ENCODE data around the gene HIP1. TPM values are rescaled to one million over a fixed set of nuclear protein-coding genes. Genes with fewer than 3 reads are reported as not detected.
A peak's percentile ranks its signal among the peaks of the same experiment; 100 is the strongest.
"Not testable (repeated sequence)": the region's sequence is repeated elsewhere in the genome, so short reads cannot be mapped to it uniquely, and the experiment has no call there.

The HIP1 gene
- total and polyA plus RNA-seq, 3 experiments from 2014 or later: 6.1 to 7.4 (median 6.7) TPM

DNA sequence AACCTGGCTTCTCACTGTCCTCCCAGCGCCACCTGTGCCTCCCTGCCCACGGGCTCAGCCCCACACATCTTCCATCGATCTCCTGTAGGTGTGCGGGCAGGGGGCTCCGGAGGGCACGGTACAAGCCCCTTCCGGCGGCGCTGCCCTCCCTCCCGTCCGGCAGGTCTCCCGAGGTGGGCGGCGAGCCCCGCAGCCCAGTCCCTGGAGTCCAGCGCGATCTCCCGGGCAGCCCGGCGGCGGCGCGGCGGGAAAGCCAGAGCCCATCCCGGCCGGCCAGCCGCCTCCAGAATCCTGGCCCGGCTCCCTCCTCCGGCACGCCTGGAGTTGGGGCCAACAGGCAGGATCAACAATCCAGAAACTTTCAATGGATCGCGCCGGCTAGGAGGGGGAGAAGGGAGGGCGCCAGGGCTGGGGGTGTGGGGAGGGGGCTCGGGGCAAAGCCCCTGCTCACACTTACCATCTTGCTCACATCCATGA, 100.1 kb downstream of the HIP1 start:
- H3K4me3 Mint-ChIP-seq: peak overlapping the region; percentile 44 to 74 (median 73)

DNA sequence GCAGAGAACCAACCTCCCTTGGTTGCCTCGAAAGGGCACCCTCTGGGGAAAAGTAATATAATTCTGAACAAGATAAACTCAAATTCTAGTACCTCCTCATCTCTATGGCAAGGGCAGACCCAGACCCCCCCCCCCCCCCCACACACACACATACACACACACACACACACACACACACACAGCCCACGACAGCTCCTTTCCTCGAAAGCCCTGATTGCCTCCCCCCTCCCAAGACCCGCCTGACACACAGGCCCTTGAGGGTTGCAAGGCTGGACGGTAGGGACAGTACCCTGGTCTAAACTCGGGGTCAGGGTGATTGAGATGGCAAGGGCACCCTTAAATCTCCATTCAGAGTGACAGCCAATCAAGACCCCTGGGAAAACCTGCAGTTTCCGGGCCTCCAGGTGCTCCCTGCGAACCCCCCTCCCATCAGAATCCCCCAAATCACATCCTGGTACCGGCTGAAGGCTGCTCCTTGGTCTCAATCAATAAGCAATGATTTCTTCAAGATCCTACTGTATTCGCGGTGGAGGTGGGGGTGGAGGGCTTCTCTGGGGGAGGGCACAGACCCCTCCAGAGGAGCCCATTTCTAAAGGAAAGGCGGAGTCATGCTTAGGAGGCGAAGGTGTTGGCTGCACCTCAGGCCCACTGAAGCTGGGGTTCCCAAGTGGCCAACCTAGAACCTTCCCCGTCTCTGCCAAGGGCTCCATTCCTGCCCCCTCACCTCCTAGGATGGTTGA, 100.7 kb downstream of the HIP1 start:
- Mint-ChIP-seq H3K36me3 (peaks cover 0 to 4% (median 2%) of the 10 kb centered on the region in 3 donors), H3K4me3 (peak overlapping the region; percentile 59 to 74 (median 73)), H3K4me1 (peaks cover 16 to 20% (median 17%) of the 10 kb centered on the region in 3 donors), H3K9me3 (peaks cover 0 to 3% (median 1%) of the 10 kb centered on the region in 5 donors), H3K27ac (peak overlapping the region in 4 of 8 donors; percentile 36 to 79 (median 39)), H3K27me3 (peaks cover 0 to 3% of the 10 kb centered on the region in 2 donors)
- H3K4me1 ChIP-seq (ENCODE audit: insufficient read depth, low read length): peaks cover 7% of the 10 kb centered on the region
- no peak for DNase-seq
- no peaks in the 10 kb centered on the region for H3K27me3 ChIP-seq (ENCODE audit: insufficient read depth, low read length, poor library complexity, severe bottlenecking)
- no peaks in the 10 kb centered on the region for H3K36me3 ChIP-seq (ENCODE audit: insufficient read depth, low read length)
- H3K27ac ChIP-seq (ENCODE audit: low read depth, low read length): no peak overlapping the region
- CTCF ChIA-PET: no interaction called here
- no peak overlapping the region for H3K4me3 ChIP-seq (ENCODE audit: low read length)
- no peaks in the 10 kb centered on the region for H3K9me3 ChIP-seq (ENCODE audit: low read length)
- POLR2A ChIA-PET: no interaction called here

More for the DNA sequence above, 100.1 kb downstream of the HIP1 start:
- Mint-ChIP-seq H3K36me3 (peaks cover 0 to 3% (median 2%) of the 10 kb centered on the region in 3 donors), H3K9me3 (peaks cover 0 to 6% (median 4%) of the 10 kb centered on the region in 5 donors), H3K4me1 (peaks cover 16 to 20% (median 17%) of the 10 kb centered on the region in 3 donors), H3K27ac (no peak overlapping the region), H3K27me3 (peaks cover 0 to 3% of the 10 kb centered on the region in 2 donors)
- peaks cover 7% of the 10 kb centered on the region for H3K4me1 ChIP-seq (ENCODE audit: insufficient read depth, low read length)
- H3K4me3 ChIP-seq (ENCODE audit: low read length): no peak overlapping the region
- H3K27me3 ChIP-seq (ENCODE audit: insufficient read depth, low read length, poor library complexity, severe bottlenecking): no peaks in the 10 kb centered on the region
- POLR2A ChIA-PET: interaction anchor here (0.6 kb wide), 1 partner anchor 60 kb away, joined by 5 read pairs; no protein-coding TSS in a partner anchor
- CTCF ChIA-PET: no interaction called here
- no peak for DNase-seq
- H3K9me3 ChIP-seq (ENCODE audit: low read length): peaks cover 4% of the 10 kb centered on the region
- H3K27ac ChIP-seq (ENCODE audit: low read depth, low read length): no peak overlapping the region
- no peaks in the 10 kb centered on the region for H3K36me3 ChIP-seq (ENCODE audit: insufficient read depth, low read length)

DNA sequence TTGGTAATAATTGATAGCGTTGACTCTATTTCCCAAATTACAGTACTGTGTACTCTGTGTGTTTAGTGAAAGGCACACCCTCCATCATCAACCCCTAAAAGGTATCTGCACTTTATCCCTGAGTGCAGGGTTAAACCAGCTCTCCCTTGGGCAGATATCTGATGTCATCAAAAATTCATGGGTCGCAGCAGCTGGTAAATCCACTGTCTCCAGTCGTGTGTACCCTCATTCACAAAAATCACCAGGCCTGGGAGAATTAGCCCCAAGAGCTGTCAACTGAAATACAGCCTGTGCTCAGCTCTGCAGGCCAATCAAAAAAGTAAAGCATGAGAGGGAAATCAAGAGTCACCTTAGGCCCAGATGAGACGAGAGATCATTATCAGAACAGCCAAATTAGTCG, 103.7 kb downstream of the HIP1 start:
- H3K4me1 ChIP-seq (ENCODE audit: insufficient read depth, low read length): peaks cover 7% of the 10 kb centered on the region
- H3K4me3 ChIP-seq (ENCODE audit: low read length): no peak overlapping the region
- Mint-ChIP-seq H3K27me3 (peaks cover 0 to 1% of the 10 kb centered on the region in 2 donors), H3K36me3 (peaks cover 0 to 3% (median 2%) of the 10 kb centered on the region in 3 donors), H3K4me3 (peak overlapping the region in 1 of 7 donors; percentile 42), H3K27ac (peak overlapping the region in 1 of 8 donors; percentile 81), H3K9me3 (no peaks in the 10 kb centered on the region), H3K4me1 (peaks cover 10 to 18% (median 12%) of the 10 kb centered on the region in 3 donors)
- ChIA-PET CTCF (no interaction called here), POLR2A (interaction anchor here (0.6 kb wide), 1 partner anchor 90 kb away, joined by 4 read pairs; no protein-coding TSS in a partner anchor)
- no peaks in the 10 kb centered on the region for H3K36me3 ChIP-seq (ENCODE audit: insufficient read depth, low read length)
- DNase-seq: no peak
- H3K9me3 ChIP-seq (ENCODE audit: low read length): no peaks in the 10 kb centered on the region
- no peaks in the 10 kb centered on the region for H3K27me3 ChIP-seq (ENCODE audit: insufficient read depth, low read length, poor library complexity, severe bottlenecking)
- H3K27ac ChIP-seq (ENCODE audit: low read depth, low read length): no peak overlapping the region

DNA sequence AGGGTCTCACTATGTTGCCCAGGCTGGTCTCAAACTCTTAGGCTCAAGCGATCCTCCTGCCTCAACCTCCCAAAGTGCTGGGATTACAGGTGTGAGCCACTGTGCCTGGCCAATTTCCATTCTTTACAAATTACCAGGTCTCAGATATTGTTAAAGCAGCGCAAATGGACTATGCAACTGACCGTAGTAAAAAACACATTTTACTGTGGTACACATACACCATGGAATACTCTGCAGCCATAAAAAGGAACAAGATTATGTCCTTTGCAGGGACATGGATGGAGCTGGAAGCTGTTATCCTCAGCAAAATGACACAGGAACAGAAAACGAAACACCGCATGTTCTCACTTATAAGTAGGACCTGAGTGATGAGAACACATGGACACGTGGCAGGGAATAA, 106.2 kb downstream of the HIP1 start:
- H3K4me3 Mint-ChIP-seq; H3K4me1 Mint-ChIP-seq; H3K27me3 Mint-ChIP-seq; CTCF ChIA-PET; H3K4me1 ChIP-seq (ENCODE audit: insufficient read depth, low read length); H3K36me3 ChIP-seq (ENCODE audit: insufficient read depth, low read length); H3K36me3 Mint-ChIP-seq; H3K27me3 ChIP-seq (ENCODE audit: insufficient read depth, low read length, poor library complexity, severe bottlenecking); H3K9me3 ChIP-seq (ENCODE audit: low read length); H3K27ac ChIP-seq (ENCODE audit: low read depth, low read length); POLR2A ChIA-PET; H3K27ac Mint-ChIP-seq; H3K4me3 ChIP-seq (ENCODE audit: low read length); DNase-seq: not testable (repeated sequence)
- peaks cover 4 to 13% (median 7%) of the 10 kb centered on the region in 5 donors for H3K9me3 Mint-ChIP-seq

DNA sequence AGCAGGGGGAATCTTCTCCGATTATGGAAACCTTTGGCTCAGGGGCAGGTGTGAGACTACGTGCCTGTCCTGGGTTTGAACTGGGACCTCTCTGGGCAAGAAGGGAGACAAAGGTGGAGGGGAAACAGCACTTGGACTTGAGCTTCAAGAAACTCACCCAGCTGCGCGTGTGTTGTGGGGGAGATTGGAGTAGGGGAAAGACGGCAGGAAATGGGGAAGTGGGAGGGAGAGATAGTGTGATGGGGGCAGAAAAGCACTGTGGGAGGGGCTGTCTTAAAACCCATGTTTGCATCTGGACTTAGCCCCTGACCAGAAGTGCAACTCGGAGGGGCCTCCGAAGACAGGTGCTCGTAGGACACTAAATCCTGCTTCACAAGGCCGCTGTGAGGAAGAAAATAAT, 107.0 kb downstream of the HIP1 start:
- peak overlapping the region in 2 of 8 donors; percentile 61 to 86 for H3K27ac Mint-ChIP-seq
- no peaks in the 10 kb centered on the region for H3K4me1 ChIP-seq (ENCODE audit: insufficient read depth, low read length)
- H3K27me3 Mint-ChIP-seq: peaks cover 0 to 3% of the 10 kb centered on the region in 2 donors
- no peaks in the 10 kb centered on the region for H3K36me3 ChIP-seq (ENCODE audit: insufficient read depth, low read length)
- ChIA-PET CTCF (no interaction called here), POLR2A (no interaction called here)
- peaks cover 2 to 9% (median 2%) of the 10 kb centered on the region in 3 donors for H3K36me3 Mint-ChIP-seq
- H3K27ac ChIP-seq (ENCODE audit: low read depth, low read length): no peak overlapping the region
- H3K27me3 ChIP-seq (ENCODE audit: insufficient read depth, low read length, poor library complexity, severe bottlenecking): no peaks in the 10 kb centered on the region
- H3K9me3 Mint-ChIP-seq: peaks cover 7 to 14% (median 9%) of the 10 kb centered on the region in 5 donors
- peaks cover 0 to 2% (median 0%) of the 10 kb centered on the region in 3 donors for H3K4me1 Mint-ChIP-seq
- H3K9me3 ChIP-seq (ENCODE audit: low read length): no peaks in the 10 kb centered on the region
- no peak overlapping the region for H3K4me3 ChIP-seq (ENCODE audit: low read length)
- H3K4me3 Mint-ChIP-seq: no peak overlapping the region
- DNase-seq: no peak

DNA sequence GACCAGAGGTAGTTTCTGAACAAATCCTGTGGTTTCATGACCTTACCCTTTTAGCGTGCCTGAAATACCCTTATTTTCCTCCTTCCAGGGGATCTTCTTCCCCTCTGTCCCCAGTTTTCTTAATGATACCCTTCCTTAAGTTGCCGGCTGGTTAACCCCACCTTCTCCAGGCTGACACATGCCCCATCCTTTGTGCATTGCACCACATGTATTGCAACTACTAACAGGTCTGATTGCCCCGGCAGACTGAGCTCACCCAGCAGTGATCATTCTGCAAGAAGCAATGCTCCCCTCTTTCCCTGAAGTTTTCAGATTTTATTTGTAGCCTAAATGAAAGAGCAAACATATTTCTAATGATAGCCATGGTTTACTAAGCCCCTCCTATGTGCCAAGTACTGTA, 108.2 kb downstream of the HIP1 start:
- peak overlapping the region in 2 of 8 donors; percentile 6 to 37 for H3K27ac Mint-ChIP-seq
- no peak for DNase-seq
- H3K4me1 Mint-ChIP-seq: peaks cover 0 to 2% (median 0%) of the 10 kb centered on the region in 3 donors
- peaks cover 0 to 3% of the 10 kb centered on the region in 2 donors for H3K27me3 Mint-ChIP-seq
- no peaks in the 10 kb centered on the region for H3K36me3 ChIP-seq (ENCODE audit: insufficient read depth, low read length)
- ChIA-PET POLR2A (no interaction called here), CTCF (interaction anchor here (0.6 kb wide), 1 partner anchor 20 kb away, joined by 3 read pairs; no protein-coding TSS in a partner anchor)
- peaks cover 2 to 13% (median 4%) of the 10 kb centered on the region in 3 donors for H3K36me3 Mint-ChIP-seq
- no peaks in the 10 kb centered on the region for H3K27me3 ChIP-seq (ENCODE audit: insufficient read depth, low read length, poor library complexity, severe bottlenecking)
- no peaks in the 10 kb centered on the region for H3K4me1 ChIP-seq (ENCODE audit: insufficient read depth, low read length)
- no peaks in the 10 kb centered on the region for H3K9me3 ChIP-seq (ENCODE audit: low read length)
- H3K4me3 ChIP-seq (ENCODE audit: low read length): no peak overlapping the region
- no peak overlapping the region for H3K4me3 Mint-ChIP-seq
- H3K9me3 Mint-ChIP-seq: peaks cover 7 to 14% (median 9%) of the 10 kb centered on the region in 5 donors
- no peak overlapping the region for H3K27ac ChIP-seq (ENCODE audit: low read depth, low read length)

DNA sequence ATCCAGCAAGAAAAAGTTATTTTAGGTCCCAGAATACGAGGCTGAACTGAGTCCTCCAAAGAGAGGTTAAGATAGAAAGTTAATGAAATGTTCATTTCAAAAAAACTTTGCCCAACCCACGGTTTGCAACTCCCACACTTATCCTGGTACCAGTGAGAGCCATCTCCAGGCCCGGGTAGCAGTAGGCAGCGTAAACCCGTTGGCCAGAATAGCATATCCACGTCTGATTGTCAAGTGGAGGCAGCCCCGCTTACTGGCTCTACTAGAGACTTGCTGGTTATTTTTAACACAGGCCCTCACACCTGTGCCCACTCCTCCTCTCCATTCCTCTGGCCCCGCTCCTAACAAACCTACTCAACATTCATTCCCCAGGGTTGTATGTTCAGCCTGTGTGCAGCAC, 109.7 kb downstream of the HIP1 start:
- Histone ChIP-seq H3K27ac (ENCODE audit: low read depth, low read length) (no peak overlapping the region), H3K27me3 (ENCODE audit: insufficient read depth, low read length, poor library complexity, severe bottlenecking) (no peaks in the 10 kb centered on the region), H3K36me3 (ENCODE audit: insufficient read depth, low read length) (no peaks in the 10 kb centered on the region), H3K4me1 (ENCODE audit: insufficient read depth, low read length) (no peaks in the 10 kb centered on the region), H3K9me3 (ENCODE audit: low read length) (no peaks in the 10 kb centered on the region), H3K4me3 (ENCODE audit: low read length) (no peak overlapping the region)
- no peak for DNase-seq
- POLR2A ChIA-PET: no interaction called here
- Mint-ChIP-seq H3K36me3 (peaks cover 2 to 13% (median 5%) of the 10 kb centered on the region in 3 donors), H3K4me1 (peaks cover 0 to 2% (median 0%) of the 10 kb centered on the region in 3 donors), H3K27me3 (peaks cover 0 to 3% of the 10 kb centered on the region in 2 donors), H3K27ac (no peak overlapping the region), H3K4me3 (no peak overlapping the region), H3K9me3 (peaks cover 7 to 14% (median 9%) of the 10 kb centered on the region in 5 donors)
- CTCF ChIA-PET: no interaction called here

DNA sequence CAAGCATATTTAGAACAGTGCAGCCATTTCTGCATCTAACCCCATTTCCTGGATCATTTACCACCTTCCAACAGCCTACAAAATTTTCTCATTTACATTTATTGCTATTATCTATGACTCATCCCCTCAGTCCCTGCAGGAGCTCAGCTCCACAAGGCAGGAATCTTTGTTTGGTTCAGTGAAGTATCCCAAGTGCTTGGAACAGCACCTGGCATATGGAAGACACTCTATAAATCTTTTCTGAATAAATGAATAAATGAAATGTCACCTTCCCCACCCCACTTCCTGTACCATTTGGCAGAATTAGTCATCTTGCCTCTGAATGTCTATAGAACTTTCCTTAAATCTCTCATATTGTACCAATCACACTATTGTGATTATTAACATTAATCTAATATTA, 110.7 kb downstream of the HIP1 start:
- no peaks in the 10 kb centered on the region for H3K36me3 ChIP-seq (ENCODE audit: insufficient read depth, low read length)

More for the DNA sequence above, 110.7 kb downstream of the HIP1 start:
- H3K4me1 ChIP-seq (ENCODE audit: insufficient read depth, low read length): no peaks in the 10 kb centered on the region
- Mint-ChIP-seq H3K36me3 (peaks cover 2 to 13% (median 5%) of the 10 kb centered on the region in 3 donors), H3K4me3 (no peak overlapping the region), H3K9me3 (peaks cover 7 to 14% (median 9%) of the 10 kb centered on the region in 5 donors), H3K4me1 (peaks cover 0 to 2% (median 0%) of the 10 kb centered on the region in 3 donors), H3K27ac (no peak overlapping the region), H3K27me3 (peaks cover 0 to 3% of the 10 kb centered on the region in 2 donors)
- ChIA-PET CTCF (no interaction called here), POLR2A (no interaction called here)
- DNase-seq: no peak
- no peak overlapping the region for H3K27ac ChIP-seq (ENCODE audit: low read depth, low read length)
- H3K27me3 ChIP-seq (ENCODE audit: insufficient read depth, low read length, poor library complexity, severe bottlenecking): no peaks in the 10 kb centered on the region
- no peak overlapping the region for H3K4me3 ChIP-seq (ENCODE audit: low read length)
- no peaks in the 10 kb centered on the region for H3K9me3 ChIP-seq (ENCODE audit: low read length)

Data from CD8-positive, alpha-beta memory T cell (primary cell).